RWPE1 (cell line): Measurements from ENCODE around the gene CDC42EP2.

Experiments used
- CTCF ChIA-PET: fragments of 350-600 bp; sonication (Branson Sonifier 250); formaldehyde crosslinking; extraction: SDS; loops from one replicate; lab custom pipeline; 2021; lab: Yijun Ruan, JAX
- POLR2A ChIA-PET: fragments of 400-600 bp; formaldehyde crosslinking; extraction: SDS; loops from one replicate; lab custom pipeline; 2020; ENCODE audit warnings: antibody characterized with exemption; ENCODE audit not compliant: low non-redundant PET; lab: Yijun Ruan, JAX
- DNase-seq: peaks from one replicate; pipeline ENCODE4 v3.0.0; 2012; ENCODE audit warnings: low spot score
- H3K27ac ChIP-seq: fragments of 450-650 bp; 2 replicates; pipeline ENCODE4 v1.5.1; 2017
- CTCF ChIP-seq: fragments of 450-650 bp; conservative IDR thresholded peaks from 2 replicates; pipeline ENCODE4 v1.5.1; 2017; ENCODE audit warnings: low read depth, mild to moderate bottlenecking

The CDC42EP2 gene

GRCh38 chr11:65288706-65289536 is 25.7 kb upstream of the CDC42EP2 start:
- POLR2A ChIA-PET = interaction anchor here (1.0 kb wide), 1 partner anchor 14 kb away, joined by 3 read pairs; no protein-coding TSS in a partner anchor
- peak overlapping the region; percentile 66 for H3K27ac ChIP-seq
- no peak for TF ChIP-seq CTCF
- CTCF ChIA-PET = interaction anchor here (0.9 to 3.5 kb wide), 4 partner anchors 10 to 41 kb away, joined by 3 to 19 read pairs (median 6); no protein-coding TSS in a partner anchor
- no peak for DNase-seq

- ChIA-PET POLR2A (interaction anchor here (0.6 kb wide), 1 partner anchor 68 kb away, joined by 4 read pairs; no protein-coding TSS in a partner anchor), CTCF (interaction anchor here (0.6 to 3.5 kb wide), 2 partner anchors 25 to 33 kb away, joined by 5 to 19 read pairs; no protein-coding TSS in a partner anchor)
- no peak for DNase-seq
- TF ChIP-seq CTCF = no peak
- peak overlapping the region; percentile 79 for H3K27ac ChIP-seq
Measured at GRCh38 chr11:65290448-65291165, 24.1 kb upstream of the CDC42EP2 start.

GRCh38 chr11:65291613-65292012 is 23.1 kb upstream of the CDC42EP2 start:
- DNase-seq = no peak
- ChIA-PET POLR2A (no interaction called here), CTCF (interaction anchor here (3.5 kb wide), 1 partner anchor 24 kb away, joined by 19 read pairs; no protein-coding TSS in a partner anchor)
- peak overlapping the region; percentile 79 for H3K27ac ChIP-seq
- TF ChIP-seq CTCF = no peak

GRCh38 chr11:65292890-65293289 is 21.8 kb upstream of the CDC42EP2 start:
- CTCF ChIA-PET = interaction anchor here (0.6 to 0.7 kb wide), 2 partner anchors 12 to 35 kb away, joined by 3 read pairs; no protein-coding TSS in a partner anchor
- H3K27ac ChIP-seq = peak overlapping the region; percentile 8; the same call in 1 of the 2 replicates
- no peak for TF ChIP-seq CTCF
- DNase-seq = no peak
- POLR2A ChIA-PET = interaction anchor here (0.6 kb wide), 1 partner anchor 156 kb away, joined by 4 read pairs; no protein-coding TSS in a partner anchor

- TF ChIP-seq CTCF = no peak
- H3K27ac ChIP-seq = peak overlapping the region; percentile 51
- no peak for DNase-seq
- ChIA-PET POLR2A (no interaction called here), CTCF (interaction anchor here (0.7 to 1.3 kb wide), 2 partner anchors 13 to 21 kb away, joined by 3 read pairs; partner anchors contain the start of gene CDC42EP2)
Measured at GRCh38 chr11:65293909-65294381, 20.7 kb upstream of the CDC42EP2 start.

- CTCF ChIA-PET = interaction anchor here (0.7 to 0.9 kb wide), 2 partner anchors 20 to 67 kb away, joined by 4 to 5 read pairs; no protein-coding TSS in a partner anchor
- H3K27ac ChIP-seq = peak overlapping the region; percentile 51
- TF ChIP-seq CTCF = no peak
- POLR2A ChIA-PET = no interaction called here
- no peak for DNase-seq
Measured at GRCh38 chr11:65295001-65295400, 19.7 kb upstream of the CDC42EP2 start.
